A549 (cell line): ENCODE measurements around the gene MB21D2. TPM values are rescaled to one million over a fixed set of nuclear protein-coding genes. Genes with fewer than 3 reads are reported as not detected.
A peak's percentile ranks its signal among the peaks of the same experiment; 100 is the strongest.

Experiments used
- ATAC-seq, 2 experiments: fragments of 200-7000 bp in 1 of 2; fragments of >200 bp in 1 of 2; cut with Nextera tagmentation in 1 of 2; cut with Tn5 transposase in 1 of 2; 3 replicates each; pipeline versions ENCODE4 v1.8.0 to v1.9.1; 2018 to 2020; ENCODE audit warnings: mild to moderate bottlenecking in 1 of 2, moderate library complexity in 1 of 2
- CTCF ChIA-PET: fragments of 300-600 bp; sonication (Branson Sonifier 250); formaldehyde crosslinking; extraction: SDS; loops from one replicate; lab custom pipeline; 2021; ENCODE audit warnings: antibody characterized with exemption, inconsistent platforms; lab: Yijun Ruan, JAX
- POLR2A ChIA-PET: fragments of 350-600 bp; formaldehyde crosslinking; extraction: SDS; loops from one replicate; lab custom pipeline; 2021; ENCODE audit warnings: antibody characterized with exemption, inconsistent platforms; lab: Yijun Ruan, JAX
- DNase-seq, 2 experiments: peaks; one replicate each; pipeline versions ENCODE4 v3.0.0 to v3.0.0-alpha.2; 2011 to 2016; ENCODE audit warnings: low read depth in 1 of 2, low spot score in 1 of 2
- FAIRE-seq: peaks from 2 replicates; lab custom pipeline; 2011; peaks lifted over from hg19 to GRCh38; lab: Jason Lieb, UNC
- H3K27ac ChIP-seq, 2 experiments: fragments of >200 bp; sonication (Bioruptor Twin); formaldehyde crosslinking; 3 replicates each; pipeline ENCODE4 v1.5.1; 2016 to 2017
- H3K4me1 ChIP-seq: fragments of >200 bp; sonication (Bioruptor Twin); formaldehyde crosslinking; 3 replicates; pipeline ENCODE4 v1.6.1; 2016
- H3K4me2 ChIP-seq: fragments of >200 bp; sonication (Bioruptor Twin); formaldehyde crosslinking; 3 replicates; pipeline ENCODE4 v1.6.1; 2016
- H3K4me3 ChIP-seq: fragments of >200 bp; sonication (Bioruptor Twin); formaldehyde crosslinking; 3 replicates; pipeline ENCODE4 v1.5.1; 2016
- H3K9me3 ChIP-seq: fragments of >200 bp; sonication (Bioruptor Twin); formaldehyde crosslinking; 3 replicates; pipeline ENCODE4 v1.6.1; 2016
- BHLHE40 ChIP-seq: IDR thresholded peaks from 2 replicates; pipeline ENCODE4 v1.6.1; 2012; ENCODE audit warnings: low read depth, low read length, inconsistent platforms
- CHD2 ChIP-seq: fragments of 150-350 bp; IDR thresholded peaks from 2 replicates; pipeline ENCODE4 v1.6.1; 2014; ENCODE audit warnings: low read length; ENCODE audit not compliant: partially characterized antibody
- EP300 ChIP-seq, 2 experiments: fragments of >200 bp; sonication (Bioruptor Twin); formaldehyde crosslinking; IDR thresholded peaks; 2 replicates in 1 of 2; 3 replicates in 1 of 2; pipeline ENCODE4 v1.6.1; 2016 to 2017
- ESRRA ChIP-seq: fragments of 150-350 bp; IDR thresholded peaks from 2 replicates; pipeline ENCODE4 v1.6.1; 2014; ENCODE audit warnings: mild to moderate bottlenecking, low read length, borderline replicate concordance
- HDAC2 ChIP-seq: fragments of 200-600 bp; sonication (generic); IDR thresholded peaks from 2 replicates; pipeline ENCODE4 v1.6.1; 2016
- HMGXB4 ChIP-seq: fragments of 250-450 bp; sonication (Bioruptor Pico); IDR thresholded peaks from 2 replicates; pipeline ENCODE4 v1.5.0; 2021; ENCODE audit warnings: mild to moderate bottlenecking, moderate library complexity, borderline replicate concordance
- JUN ChIP-seq, 2 experiments: fragments of >200 bp; sonication (Bioruptor Twin); formaldehyde crosslinking; IDR thresholded peaks; 2 replicates in 1 of 2; 3 replicates in 1 of 2; pipeline ENCODE4 v1.6.1; 2016 to 2017
- JUNB ChIP-seq: fragments of >200 bp; sonication (Bioruptor Twin); formaldehyde crosslinking; IDR thresholded peaks from 2 replicates; pipeline ENCODE4 v1.6.1; 2016
- NFE2L2 ChIP-seq: fragments of 150-350 bp; conservative IDR thresholded peaks from 2 replicates; pipeline ENCODE4 v1.6.1; 2014; ENCODE audit warnings: low read length
- NR3C1 ChIP-seq: fragments of >200 bp; sonication (Bioruptor Twin); formaldehyde crosslinking; IDR thresholded peaks from 3 replicates; pipeline ENCODE4 v1.6.1; 2017
- PHF8 ChIP-seq: fragments of 200-600 bp; sonication (generic); IDR thresholded peaks from 2 replicates; pipeline ENCODE4 v1.6.1; 2016; ENCODE audit warnings: low read depth, mild to moderate bottlenecking, antibody characterized with exemption, moderate library complexity, borderline replicate concordance
- RAD21 ChIP-seq, 2 experiments: fragments of >200 bp in 1 of 2; sonication (Bioruptor Twin) in 1 of 2; formaldehyde crosslinking in 1 of 2; IDR thresholded peaks in 1 of 2; conservative IDR thresholded peaks in 1 of 2; 2 replicates in 1 of 2; 3 replicates in 1 of 2; pipeline ENCODE4 v1.6.1; 2012 to 2018; ENCODE audit warnings: inconsistent platforms in 1 of 2
- RNF2 ChIP-seq: fragments of 200-600 bp; sonication (generic); IDR thresholded peaks from 2 replicates; pipeline ENCODE4 v1.6.1; 2016; ENCODE audit warnings: low read depth, mild to moderate bottlenecking, antibody characterized with exemption, moderate library complexity, borderline replicate concordance
- TFCP2L1 ChIP-seq: fragments of 250-450 bp; sonication (Bioruptor Pico); IDR thresholded peaks from 2 replicates; pipeline ENCODE4 v1.5.0; 2021; ENCODE audit warnings: mild to moderate bottlenecking
- ZC3H11A ChIP-seq: fragments of 450-650 bp; IDR thresholded peaks from 2 replicates; pipeline ENCODE4 v1.6.1; 2014; ENCODE audit warnings: antibody characterized with exemption, mild to moderate bottlenecking
- WGBS: methylation state at CpG from one replicate; pipeline ENCODE4 v1.1.6; 2017; ENCODE audit errors: missing lambda C conversion rate; 5-methylcytosine and 5-hydroxymethylcytosine counted together
- polyA plus RNA-seq, 4 experiments: library from polyadenylated mRNA; depleted of rRNA in 3 of 4; stranded (reverse); fragments of >200 nt; fragmentation: RNase III in 1 of 4; extraction: RNeasy Plus Mini Kit Qiagen cat#74134 plus additional on column Dnase treatment in 1 of 4; gene quantifications; 2 replicates in 3 of 4; 3 replicates in 1 of 4; pipeline ENCODE4 v1.2.3, GENCODE V29; 2011 to 2017
- TF ChIP-seq, protein P1 (sequence below): IDR thresholded peaks from 2 replicates; pipeline ENCODE4 v1.6.1; 2012; ENCODE audit warnings: low read depth, borderline replicate concordance
- TF ChIP-seq, protein P2 (sequence below): fragments of 200-600 bp; sonication (generic); IDR thresholded peaks from 2 replicates; pipeline ENCODE4 v1.6.1; 2016; ENCODE audit warnings: antibody characterized with exemption, mild to moderate bottlenecking, moderate library complexity
- TF ChIP-seq, protein P3 (sequence below): fragments of >200 bp; sonication (Bioruptor Twin); formaldehyde crosslinking; IDR thresholded peaks from 3 replicates; pipeline ENCODE4 v1.5.1; 2016

Gene MB21D2
- polyA plus RNA-seq, 2 of the 4 experiments (the other 2 are of a cell fraction), result 4.8 to 7.5 TPM

GRCh38 chr3:192907784-192908183 is 9.9 kb downstream of the MB21D2 start:
- no peak overlapping the region for H3K4me3 ChIP-seq
- no peak for FAIRE-seq
- ChIA-PET CTCF (interaction anchor here (1.0 to 1.4 kb wide), 4 partner anchors 8 to 95 kb away, joined by 3 to 8 read pairs (median 4); partner anchors contain the start of gene MB21D2), POLR2A (interaction anchor here (1.3 kb wide), 1 partner anchor 9 kb away, joined by 4 read pairs; no protein-coding TSS in a partner anchor)
- no peak overlapping the region for H3K27ac ChIP-seq
- H3K4me2 ChIP-seq, result no peak overlapping the region
- DNase-seq, result no peak
- TF ChIP-seq ESRRA, result no peak
- WGBS, result 78% methylated on average over 4 of the region's 4 CpGs
- H3K9me3 ChIP-seq, result peaks cover 4% of the 10 kb centered on the region; the same call in 1 of the 3 replicates
- ATAC-seq, result peak in 1 of 2 experiments; percentile 29; a peak in 1 of 6 replicates
- peaks cover 16% of the 10 kb centered on the region for H3K4me1 ChIP-seq

DNA sequence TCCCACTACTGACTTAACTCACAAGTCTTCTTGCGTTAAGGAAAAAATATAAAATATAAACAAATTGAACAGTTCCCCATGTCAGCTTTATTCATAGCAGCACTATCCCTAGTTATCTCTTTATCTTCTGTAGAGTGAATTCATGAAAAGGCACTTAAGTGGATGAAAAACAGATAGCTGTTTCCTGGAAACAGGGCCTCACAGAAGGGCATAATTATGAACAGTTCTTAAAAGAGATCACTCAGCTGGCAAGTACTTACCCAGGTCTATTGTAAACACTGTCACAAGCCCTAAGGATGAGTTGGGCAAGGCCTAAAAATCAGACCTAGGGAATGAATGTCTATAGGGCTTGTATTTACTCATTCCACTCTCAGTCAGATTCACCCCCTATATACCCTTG is 10.7 kb downstream of the MB21D2 start:
- H3K4me2 ChIP-seq, result no peak overlapping the region
- ATAC-seq (peak in 1 of 2 experiments; percentile 31; a peak in 2 of 6 replicates), DNase-seq (no peak), FAIRE-seq (no peak)
- CTCF ChIA-PET, result interaction anchor here (1.0 to 1.4 kb wide), 3 partner anchors 8 to 94 kb away, joined by 3 to 8 read pairs (median 5); partner anchors contain the start of gene MB21D2
- POLR2A ChIA-PET, result no interaction called here
- WGBS, result 94% methylated on average over 1 of the region's 1 CpG
- H3K9me3 ChIP-seq, result peaks cover 4% of the 10 kb centered on the region; the same call in 1 of the 3 replicates
- peak overlapping the region in 1 of 2 experiments; percentile 18; a peak in 1 of 6 replicates for H3K27ac ChIP-seq
- no peak for TF ChIP-seq BHLHE40
- no peak for TF ChIP-seq TFCP2L1 (CRISPR knock-in tag)
- no peak for TF ChIP-seq ZC3H11A
- TF ChIP-seq RNF2, result no peak
- TF ChIP-seq RAD21 (conservative IDR thresholded peaks at IDR 0.05 in 1 of 2, IDR thresholded peaks at IDR 0.05 in 1 of 2), result no peak
- TF ChIP-seq, protein P1, sequence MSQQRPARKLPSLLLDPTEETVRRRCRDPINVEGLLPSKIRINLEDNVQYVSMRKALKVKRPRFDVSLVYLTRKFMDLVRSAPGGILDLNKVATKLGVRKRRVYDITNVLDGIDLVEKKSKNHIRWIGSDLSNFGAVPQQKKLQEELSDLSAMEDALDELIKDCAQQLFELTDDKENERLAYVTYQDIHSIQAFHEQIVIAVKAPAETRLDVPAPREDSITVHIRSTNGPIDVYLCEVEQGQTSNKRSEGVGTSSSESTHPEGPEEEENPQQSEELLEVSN, result no peak
- no peak for TF ChIP-seq CHD2
- H3K4me1 ChIP-seq, result peaks cover 25% of the 10 kb centered on the region
- H3K4me3 ChIP-seq, result no peak overlapping the region

DNA sequence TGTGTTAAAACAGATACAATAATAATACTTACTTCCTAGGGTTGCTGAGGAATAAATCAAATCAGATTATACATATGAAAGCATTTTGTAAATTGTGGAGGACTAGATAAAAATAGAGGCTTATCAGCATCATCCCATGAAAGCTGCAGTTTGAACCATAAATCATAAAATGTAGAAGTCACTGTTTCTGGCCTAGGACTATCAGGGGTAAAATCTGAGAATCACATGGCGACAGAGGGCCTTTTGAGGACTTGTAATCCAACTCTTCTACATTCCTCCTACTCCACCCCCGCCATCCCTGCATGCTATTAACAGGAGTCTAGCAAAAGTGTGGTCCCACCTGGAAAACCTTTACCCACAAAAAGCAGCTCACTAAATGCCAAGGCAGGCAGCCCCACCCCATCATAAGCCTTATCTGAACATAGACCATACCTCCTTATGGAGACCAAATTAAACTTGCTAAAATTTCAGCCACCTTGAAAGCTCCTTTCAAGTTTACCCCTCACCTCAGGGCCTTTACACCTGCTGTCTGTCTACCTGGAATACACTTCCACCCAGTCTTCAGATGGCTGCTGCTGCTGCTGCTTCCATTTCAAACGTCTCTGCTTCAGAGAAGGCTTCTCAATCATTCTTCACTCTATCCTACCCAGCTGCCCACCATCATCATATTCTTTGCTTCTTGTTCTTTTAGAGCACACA is 11.5 kb downstream of the MB21D2 start:
- Histone ChIP-seq H3K9me3 (peaks cover 4% of the 10 kb centered on the region; the same call in 1 of the 3 replicates), H3K27ac (no peak overlapping the region), H3K4me1 (peaks cover 33% of the 10 kb centered on the region), H3K4me2 (no peak overlapping the region), H3K4me3 (no peak overlapping the region)
- ChIA-PET POLR2A (no interaction called here), CTCF (interaction anchor here (1.2 to 1.4 kb wide), 2 partner anchors 9 to 135 kb away, joined by 3 read pairs; no protein-coding TSS in a partner anchor)
- ATAC-seq, result no peak
- no peak for DNase-seq
- FAIRE-seq, result no peak
- TF ChIP-seq EP300 (IDR thresholded peaks at IDR 0.05) (no peak), RAD21 (conservative IDR thresholded peaks at IDR 0.05 in 1 of 2, IDR thresholded peaks at IDR 0.05 in 1 of 2) (no peak), JUNB (no peak), NR3C1 (no peak), HMGXB4 (CRISPR knock-in tag) (no peak), NFE2L2 (no peak), TFCP2L1 (CRISPR knock-in tag) (no peak), HDAC2 (no peak), JUN (IDR thresholded peaks at IDR 0.05) (no peak), PHF8 (no peak)
- TF ChIP-seq, protein P2, sequence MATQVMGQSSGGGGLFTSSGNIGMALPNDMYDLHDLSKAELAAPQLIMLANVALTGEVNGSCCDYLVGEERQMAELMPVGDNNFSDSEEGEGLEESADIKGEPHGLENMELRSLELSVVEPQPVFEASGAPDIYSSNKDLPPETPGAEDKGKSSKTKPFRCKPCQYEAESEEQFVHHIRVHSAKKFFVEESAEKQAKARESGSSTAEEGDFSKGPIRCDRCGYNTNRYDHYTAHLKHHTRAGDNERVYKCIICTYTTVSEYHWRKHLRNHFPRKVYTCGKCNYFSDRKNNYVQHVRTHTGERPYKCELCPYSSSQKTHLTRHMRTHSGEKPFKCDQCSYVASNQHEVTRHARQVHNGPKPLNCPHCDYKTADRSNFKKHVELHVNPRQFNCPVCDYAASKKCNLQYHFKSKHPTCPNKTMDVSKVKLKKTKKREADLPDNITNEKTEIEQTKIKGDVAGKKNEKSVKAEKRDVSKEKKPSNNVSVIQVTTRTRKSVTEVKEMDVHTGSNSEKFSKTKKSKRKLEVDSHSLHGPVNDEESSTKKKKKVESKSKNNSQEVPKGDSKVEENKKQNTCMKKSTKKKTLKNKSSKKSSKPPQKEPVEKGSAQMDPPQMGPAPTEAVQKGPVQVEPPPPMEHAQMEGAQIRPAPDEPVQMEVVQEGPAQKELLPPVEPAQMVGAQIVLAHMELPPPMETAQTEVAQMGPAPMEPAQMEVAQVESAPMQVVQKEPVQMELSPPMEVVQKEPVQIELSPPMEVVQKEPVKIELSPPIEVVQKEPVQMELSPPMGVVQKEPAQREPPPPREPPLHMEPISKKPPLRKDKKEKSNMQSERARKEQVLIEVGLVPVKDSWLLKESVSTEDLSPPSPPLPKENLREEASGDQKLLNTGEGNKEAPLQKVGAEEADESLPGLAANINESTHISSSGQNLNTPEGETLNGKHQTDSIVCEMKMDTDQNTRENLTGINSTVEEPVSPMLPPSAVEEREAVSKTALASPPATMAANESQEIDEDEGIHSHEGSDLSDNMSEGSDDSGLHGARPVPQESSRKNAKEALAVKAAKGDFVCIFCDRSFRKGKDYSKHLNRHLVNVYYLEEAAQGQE, result no peak
- TF ChIP-seq, protein P3, sequence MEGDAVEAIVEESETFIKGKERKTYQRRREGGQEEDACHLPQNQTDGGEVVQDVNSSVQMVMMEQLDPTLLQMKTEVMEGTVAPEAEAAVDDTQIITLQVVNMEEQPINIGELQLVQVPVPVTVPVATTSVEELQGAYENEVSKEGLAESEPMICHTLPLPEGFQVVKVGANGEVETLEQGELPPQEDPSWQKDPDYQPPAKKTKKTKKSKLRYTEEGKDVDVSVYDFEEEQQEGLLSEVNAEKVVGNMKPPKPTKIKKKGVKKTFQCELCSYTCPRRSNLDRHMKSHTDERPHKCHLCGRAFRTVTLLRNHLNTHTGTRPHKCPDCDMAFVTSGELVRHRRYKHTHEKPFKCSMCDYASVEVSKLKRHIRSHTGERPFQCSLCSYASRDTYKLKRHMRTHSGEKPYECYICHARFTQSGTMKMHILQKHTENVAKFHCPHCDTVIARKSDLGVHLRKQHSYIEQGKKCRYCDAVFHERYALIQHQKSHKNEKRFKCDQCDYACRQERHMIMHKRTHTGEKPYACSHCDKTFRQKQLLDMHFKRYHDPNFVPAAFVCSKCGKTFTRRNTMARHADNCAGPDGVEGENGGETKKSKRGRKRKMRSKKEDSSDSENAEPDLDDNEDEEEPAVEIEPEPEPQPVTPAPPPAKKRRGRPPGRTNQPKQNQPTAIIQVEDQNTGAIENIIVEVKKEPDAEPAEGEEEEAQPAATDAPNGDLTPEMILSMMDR, result no peak
- 83% methylated on average over 3 of the region's 3 CpGs for WGBS
